ENCODE measurements around the gene ADCY3.
A peak's percentile ranks its signal among the peaks of the same experiment; 100 is the strongest.
"Not testable (repeated sequence)": the region's sequence is repeated elsewhere in the genome, so short reads cannot be mapped to it uniquely, and the experiment has no call there.

Gene ADCY3

GRCh38 chr2:24809316-24810007 lies 110.6 kb downstream of the ADCY3 start:
- DNase-seq (ENCODE audit: low read depth): no peak

- no peak for DNase-seq (ENCODE audit: low read depth)
Observed at GRCh38 chr2:24806661-24807036, 113.4 kb downstream of the ADCY3 start.

GRCh38 chr2:24805811-24806660 lies 114.0 kb downstream of the ADCY3 start:
- not testable (repeated sequence) for DNase-seq (ENCODE audit: low read depth)

DNA sequence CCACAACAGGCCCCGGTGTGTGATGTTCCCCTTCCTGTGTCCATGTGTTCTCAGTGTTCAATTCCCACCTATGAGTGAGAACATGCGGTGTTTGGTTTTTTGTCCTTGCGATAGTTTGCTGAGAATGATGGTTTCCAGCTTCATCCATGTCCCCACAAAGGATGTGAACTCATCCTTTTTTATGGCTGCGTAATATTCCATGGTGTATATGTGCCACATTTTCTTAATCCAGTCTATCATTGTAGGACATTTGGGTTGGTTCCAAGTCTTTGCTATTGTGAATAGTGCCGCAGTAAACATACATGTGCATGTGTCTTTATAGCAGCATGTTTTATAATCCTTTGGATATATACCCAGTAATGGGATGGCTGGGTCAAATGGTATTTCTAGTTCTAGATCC lies 119.5 kb downstream of the ADCY3 start:
- not testable (repeated sequence) for DNase-seq (ENCODE audit: low read depth)

- DNase-seq (ENCODE audit: low read depth): no peak
Observed at GRCh38 chr2:24797644-24798043, 122.4 kb downstream of the ADCY3 start.

- no peak for DNase-seq (ENCODE audit: low read depth)
Observed at GRCh38 chr2:24793761-24794435, 126.1 kb downstream of the ADCY3 start.

GRCh38 chr2:24792874-24793760 lies 126.9 kb downstream of the ADCY3 start, which contains the start of the genes CENPO and PTRHD1:
CENPO (plus strand) TSS chr2:24793425; CDS start chr2:24793920, 495 bp downstream.
PTRHD1 (minus strand) TSS chr2:24793391; CDS start chr2:24793377, 14 bp downstream.
- peak; percentile 93 for DNase-seq (ENCODE audit: low read depth)

- no peak for DNase-seq (ENCODE audit: low read depth)
Observed at GRCh38 chr2:24792542-24792873, 127.5 kb downstream of the ADCY3 start.

GRCh38 chr2:24791452-24791851 lies 128.6 kb downstream of the ADCY3 start:
- no peak for DNase-seq (ENCODE audit: low read depth)

DNA sequence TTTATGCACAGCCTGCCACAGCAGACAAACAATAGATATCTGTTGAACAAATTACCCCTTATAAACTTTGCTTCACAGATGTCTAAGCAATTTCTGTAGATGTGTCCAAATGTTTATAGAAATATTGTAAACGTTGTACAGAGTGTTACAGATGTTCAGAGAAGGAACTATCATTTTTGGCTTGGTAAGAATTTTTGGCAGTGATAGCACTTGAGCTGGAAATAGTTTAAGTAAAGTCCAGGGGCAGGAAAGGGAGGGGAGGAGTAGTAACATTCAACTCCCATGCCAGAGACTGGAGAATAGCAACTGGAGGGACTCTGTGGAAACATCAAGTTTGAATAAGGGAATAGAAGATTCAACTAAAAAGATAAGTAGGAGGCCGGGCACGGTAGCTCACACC lies 131.2 kb downstream of the ADCY3 start:
- no peak for DNase-seq (ENCODE audit: low read depth)

DNA sequence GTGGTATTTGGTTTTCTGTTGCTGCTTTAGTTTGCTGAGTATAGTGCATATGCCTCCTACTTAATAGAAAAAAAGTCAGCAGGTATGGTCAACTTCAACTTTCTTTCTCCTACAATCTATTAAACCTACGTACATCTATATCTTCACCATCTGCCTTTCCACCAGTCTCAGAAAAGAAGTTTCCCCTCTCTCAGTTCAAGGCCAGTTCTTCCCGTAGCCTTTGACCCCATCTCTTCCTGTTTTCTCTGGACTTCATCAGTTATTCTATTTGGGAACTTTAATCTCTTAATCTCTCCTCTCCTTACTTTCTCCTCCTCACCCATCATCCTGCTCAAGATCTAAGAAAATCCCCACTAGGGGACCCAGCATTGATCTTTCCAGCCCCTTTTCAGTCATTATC lies 132.5 kb downstream of the ADCY3 start:
- DNase-seq (ENCODE audit: low read depth): no peak

GRCh38 chr2:24785671-24786321 lies 134.2 kb downstream of the ADCY3 start:
- no peak for DNase-seq (ENCODE audit: low read depth)

GRCh38 chr2:24783641-24784040 lies 136.4 kb downstream of the ADCY3 start:
- DNase-seq (ENCODE audit: low read depth): no peak

GRCh38 chr2:24779116-24779515 lies 140.9 kb downstream of the ADCY3 start:
- no peak for DNase-seq (ENCODE audit: low read depth)

DNA sequence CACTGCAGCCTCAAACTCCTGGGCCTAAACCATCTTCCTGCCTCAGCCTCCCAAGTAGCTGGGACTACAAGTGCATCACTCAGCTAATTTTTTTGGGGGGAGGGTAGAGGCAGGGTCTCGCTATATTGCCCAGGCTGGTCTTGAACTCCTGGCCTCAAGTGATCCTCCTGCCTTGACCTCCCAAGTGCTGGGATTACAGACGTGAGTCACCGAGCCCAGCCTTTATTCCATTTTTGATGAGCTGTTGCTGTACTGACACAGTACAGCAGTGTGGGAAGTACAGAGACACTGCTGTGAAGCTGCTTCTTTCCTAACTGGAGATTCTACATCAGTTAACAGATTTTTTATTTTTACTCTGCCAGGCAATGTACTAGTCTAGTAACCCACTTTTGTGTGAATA lies 145.7 kb downstream of the ADCY3 start:
- no peak for DNase-seq (ENCODE audit: low read depth)

DNA sequence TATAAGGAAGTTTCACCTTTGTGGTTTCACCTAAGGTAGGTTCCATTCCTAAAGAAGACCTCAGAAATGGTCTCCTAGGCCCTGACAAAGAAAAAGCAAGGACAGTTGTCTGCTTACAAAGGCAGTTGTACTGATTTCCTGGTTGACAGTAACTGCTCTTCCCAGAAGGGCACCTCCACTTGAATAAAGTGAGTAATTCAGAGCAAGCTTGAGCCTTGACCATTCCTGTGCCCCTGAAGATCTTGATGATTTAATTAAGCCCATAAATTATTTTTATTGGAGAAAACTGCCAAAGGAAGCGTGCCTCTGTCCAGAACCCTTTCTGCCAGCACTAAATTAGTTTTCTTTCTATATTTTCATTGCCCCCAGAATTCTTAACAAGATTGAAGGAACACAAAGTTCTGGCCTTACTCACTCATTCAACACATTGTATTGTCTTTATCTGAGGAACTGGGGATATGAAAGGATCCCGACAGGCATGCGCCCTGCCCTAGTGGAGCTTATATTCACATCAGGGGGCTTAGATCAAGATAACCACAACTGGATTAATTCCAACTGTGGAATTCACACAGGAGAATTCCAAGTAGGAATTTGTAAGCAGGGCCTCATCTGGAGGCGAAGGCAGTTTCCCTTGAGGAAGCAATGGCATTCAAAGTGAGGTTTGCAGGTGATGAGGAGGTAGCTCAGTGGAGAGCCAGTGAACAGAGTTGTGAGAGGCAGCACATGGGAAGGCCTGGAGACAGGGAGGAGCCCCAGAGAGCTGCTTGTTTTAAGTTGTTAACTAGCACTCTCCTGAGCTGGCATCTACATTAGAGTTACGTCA lies 148.1 kb downstream of the ADCY3 start:
- DNase-seq (ENCODE audit: low read depth): no peak

DNA sequence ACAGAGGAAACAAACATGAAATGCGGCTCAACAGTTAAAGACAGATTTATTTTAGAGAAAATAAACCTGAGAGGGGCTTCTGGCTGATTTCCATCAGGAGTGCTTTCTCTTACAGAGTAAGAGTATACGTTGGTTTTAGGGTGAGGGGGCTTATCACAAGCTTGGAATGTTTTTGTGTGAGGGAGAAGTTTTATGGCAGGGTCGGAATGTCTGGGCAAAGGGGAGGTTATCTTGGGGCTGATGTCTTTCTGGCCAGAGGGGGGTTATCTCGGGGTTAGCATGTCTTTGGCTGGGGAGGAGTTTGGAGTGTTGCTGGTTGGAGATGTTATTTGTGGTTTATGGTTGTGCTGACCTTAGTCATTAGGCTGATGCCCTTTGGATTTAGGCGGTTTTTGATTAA lies 149.0 kb downstream of the ADCY3 start:
- no peak for DNase-seq (ENCODE audit: low read depth)
